HG02623 (cell line): Measurements from ENCODE around the gene LGI4.
"Not testable (repeated sequence)": the region's sequence is repeated elsewhere in the genome, so short reads cannot be mapped to it uniquely, and the experiment has no call there.

ENCODE experiments used
- ATAC-seq: cut with Tn5 transposase; IDR thresholded peaks from one replicate; pipeline ENCODE4 v1.9.1; 2021; ENCODE audit warnings: moderate library complexity; ENCODE audit not compliant: unreplicated experiment

LGI4 gene

DNA sequence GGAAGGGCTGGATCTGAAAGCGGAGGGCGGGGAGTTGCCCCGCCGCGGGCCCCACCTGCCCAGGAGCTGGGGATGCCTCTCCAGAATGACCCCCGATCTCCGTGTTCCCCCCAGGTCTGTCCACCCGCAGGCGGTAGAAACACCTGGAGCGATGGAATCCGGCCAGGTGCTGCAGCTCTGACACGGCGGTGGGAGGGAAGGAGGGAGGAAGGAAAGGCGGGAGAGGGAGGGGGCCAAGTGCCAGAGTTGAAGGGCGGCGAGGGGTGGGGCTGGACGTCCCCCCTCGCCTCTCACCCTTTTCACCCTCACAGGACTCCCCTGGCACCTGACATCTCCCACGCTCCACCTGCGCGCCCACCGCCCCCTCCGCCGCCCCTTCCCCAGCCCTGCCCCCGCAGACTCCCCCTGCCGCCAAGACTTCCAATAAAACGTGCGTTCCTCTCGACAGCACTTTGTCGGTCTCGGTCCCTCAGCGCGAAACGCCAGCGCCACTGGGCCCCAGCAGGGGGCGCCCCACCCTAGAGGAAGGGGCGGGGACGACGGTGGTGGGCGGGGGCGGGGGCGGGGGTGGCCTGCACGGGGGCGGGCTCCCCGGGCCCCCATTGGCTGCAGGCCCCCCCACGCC lies 7.9 kb upstream of the LGI4 start:
- no peak for ATAC-seq

GRCh38 chr19:35141837-35142605 lies 7.2 kb upstream of the LGI4 start:
- no peak for ATAC-seq

GRCh38 chr19:35140962-35141836 lies 6.3 kb upstream of the LGI4 start:
- peak; percentile 46 for ATAC-seq

DNA sequence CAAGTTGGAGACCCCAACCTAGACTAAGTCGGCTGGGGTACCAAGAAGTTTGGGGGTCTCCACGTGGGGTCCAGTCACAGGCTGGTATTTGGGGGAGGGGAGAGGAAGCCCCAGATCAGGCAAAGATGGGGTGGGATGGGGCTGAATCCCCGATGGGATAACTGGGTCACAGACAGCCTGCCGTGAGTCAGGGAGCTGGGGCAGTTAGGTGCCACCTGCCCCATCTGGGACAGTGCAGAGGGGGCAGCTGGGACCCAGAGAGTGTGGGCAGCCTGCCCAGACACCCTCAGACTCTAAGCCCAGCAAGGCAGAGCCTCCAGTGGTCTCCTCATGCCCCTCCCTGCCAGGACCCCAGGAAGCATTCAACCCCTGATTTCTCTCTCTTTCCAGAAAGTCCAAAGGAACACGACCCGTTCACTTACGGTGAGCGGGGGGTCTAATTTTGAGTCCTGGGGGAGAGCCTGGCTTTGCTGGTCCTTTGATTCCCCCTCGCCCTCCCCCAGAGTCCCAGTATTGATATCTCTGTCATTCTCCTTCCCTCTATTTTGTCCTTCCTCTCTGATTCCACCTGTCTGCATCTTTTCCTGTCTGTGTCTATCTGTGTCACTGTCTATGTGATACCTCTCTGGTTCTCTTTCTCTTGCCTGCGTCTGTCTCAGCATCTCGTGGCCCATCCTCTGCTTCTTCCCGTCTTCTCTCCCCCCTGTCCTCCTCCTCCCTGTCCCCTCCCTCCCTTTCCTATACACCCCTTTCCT lies 5.5 kb upstream of the LGI4 start:
- ATAC-seq = no peak

DNA sequence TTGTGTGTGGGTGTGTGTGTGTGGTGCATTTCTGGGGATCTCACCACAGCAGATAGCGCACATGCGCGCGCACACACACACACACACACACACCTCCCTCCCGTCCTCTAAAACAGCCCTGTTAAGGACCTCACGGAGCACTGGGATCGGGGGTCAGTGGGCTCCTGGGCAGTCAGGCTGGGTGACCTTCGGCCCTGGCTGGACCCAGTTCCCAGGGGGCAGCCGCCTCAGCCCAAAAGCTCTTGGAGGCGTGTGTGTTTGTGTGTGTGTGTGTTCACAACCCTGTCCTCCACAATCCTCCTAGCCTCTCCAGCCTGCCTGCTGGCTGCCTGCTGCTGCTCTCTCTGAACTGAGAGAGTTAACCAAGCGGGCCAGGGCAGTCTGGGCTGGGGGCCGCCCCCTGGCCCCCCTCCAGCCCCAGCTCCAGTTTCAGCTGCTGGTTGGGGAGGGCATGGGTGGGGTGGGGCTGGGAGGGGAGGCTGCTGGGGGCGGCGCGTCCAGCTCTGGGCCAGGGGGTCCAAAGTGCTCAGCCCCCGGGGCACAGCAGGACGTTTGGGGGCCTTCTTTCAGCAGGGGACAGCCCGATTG lies 3.5 kb upstream of the LGI4 start, which contains the start of gene FXYD1:
TSS of gene FXYD1 (plus strand) at position 520 of the 588 bp plus-strand sequence. CDS start 1,256 bp downstream, outside the sequence.
- no peak for ATAC-seq

DNA sequence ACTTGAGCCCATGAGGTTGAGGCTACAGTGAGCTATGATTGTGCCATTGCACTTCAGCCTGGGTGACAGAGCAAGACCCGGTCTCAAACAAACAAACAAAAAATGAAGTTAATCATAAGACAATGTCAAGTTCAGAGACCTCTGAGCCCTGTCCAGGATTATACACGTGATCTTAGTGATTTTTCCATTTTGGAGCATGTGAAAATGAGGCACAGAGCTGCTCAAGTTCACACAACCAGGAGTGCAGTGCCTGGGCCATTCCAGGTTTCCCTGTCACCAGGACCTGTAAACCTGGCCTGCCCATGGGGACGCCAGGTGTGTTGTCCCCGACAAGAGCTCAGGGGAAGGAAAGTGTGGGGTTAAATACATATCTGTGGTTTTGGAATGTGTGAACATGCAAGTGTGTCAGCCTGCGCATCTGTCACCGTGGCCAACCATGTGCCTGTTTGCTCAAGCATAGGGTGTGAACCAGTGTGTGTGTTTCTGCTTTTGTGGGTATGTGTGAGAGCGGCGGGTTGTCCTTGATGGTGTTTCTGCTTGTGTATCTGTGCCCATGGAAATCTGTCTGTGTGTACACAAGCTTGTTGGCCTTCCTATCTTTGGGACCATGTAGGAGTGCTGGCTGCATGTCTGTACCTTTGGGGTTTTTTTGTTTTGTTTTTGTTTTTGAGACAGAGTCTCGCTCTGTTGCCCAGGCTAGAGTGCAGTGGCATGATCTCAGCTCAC lies 2.3 kb upstream of the LGI4 start:
- no peak for ATAC-seq

DNA sequence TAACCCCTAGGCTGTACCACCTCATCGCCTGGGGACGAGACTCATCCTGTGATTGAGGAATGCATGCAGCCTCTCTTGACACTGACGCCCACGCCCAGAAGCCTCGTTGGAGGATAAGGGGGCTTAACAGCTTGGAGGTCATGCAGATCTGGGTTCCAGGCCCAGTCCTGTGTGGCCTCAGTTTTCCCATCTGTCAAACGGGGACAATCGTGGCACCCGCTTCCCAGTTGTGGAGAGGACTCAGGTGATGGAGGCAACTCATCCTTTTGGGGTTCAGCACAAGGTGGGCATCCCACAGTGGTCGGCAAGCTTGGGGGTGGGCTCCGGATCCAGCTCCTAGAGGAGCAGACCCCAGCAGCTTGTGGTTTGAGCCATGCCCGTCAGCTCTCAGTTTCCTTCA lies 1.4 kb upstream of the LGI4 start:
- no peak for ATAC-seq

GRCh38 chr19:35135389-35135909 lies 590 bp upstream of the LGI4 start:
- no peak for ATAC-seq

GRCh38 chr19:35133826-35134225 lies 1.0 kb downstream of the LGI4 start:
- no peak for ATAC-seq

DNA sequence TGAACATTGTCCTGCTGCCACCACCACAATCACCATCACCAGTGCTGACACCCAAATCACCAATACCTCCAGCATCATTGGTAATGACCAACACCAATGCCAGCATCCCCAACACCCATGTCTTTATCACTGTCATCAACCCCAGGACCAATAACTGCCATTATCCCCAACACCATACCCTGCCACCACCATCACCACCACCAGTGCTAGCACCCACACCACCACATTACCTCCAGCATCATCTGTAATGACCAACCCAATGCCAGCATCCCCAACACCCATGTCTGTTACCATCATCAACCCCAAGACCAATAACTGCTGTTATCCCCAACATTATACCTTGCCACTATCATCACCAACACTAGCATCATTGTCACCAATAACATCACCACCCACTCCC lies 2.6 kb downstream of the LGI4 start:
- ATAC-seq = no peak

DNA sequence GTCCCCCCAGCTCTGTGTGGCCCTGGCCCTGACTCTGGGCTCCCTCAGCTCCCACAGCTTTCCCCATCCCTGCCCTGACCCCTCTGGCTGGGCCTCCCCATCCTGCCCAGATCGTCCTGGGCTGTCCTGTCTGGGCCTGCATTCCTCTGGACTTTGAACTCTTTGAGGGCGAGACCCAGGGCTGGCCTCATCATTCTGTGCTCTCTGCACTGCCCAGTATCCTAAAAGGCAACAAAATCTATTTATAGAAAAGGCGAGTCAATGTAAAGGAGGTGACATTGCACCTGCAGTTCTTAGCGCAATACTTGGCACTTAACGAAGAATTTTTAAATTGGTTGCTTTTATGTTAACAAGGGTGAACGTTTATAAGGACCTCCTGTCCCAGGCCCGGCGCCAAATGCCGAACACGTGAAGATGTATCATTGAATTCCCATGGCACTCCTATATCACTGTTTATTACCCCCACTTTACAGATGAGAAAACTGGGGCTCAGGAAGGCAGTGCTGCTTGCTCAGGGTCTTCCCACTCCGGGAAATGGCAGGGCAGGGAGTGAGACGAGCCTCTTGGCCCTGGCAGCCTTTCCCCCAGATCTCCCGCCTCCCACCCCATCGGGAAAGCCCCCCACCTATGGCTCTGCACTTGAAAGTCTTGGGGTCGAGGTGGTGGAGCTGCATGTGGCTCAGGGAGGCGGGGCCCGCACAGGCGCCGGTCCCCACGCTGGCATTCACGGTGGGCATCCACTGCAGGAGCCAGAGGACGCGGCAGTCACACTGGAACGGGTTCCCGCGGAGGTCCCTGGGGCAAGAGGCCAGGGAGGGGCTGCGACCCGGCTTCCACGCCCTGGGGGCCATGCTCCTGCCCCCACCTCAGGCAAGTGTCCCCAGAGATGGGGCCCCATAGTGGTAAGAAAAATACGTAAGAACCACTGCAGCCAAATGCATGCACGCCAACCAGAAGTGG lies 3.8 kb downstream of the LGI4 start:
- no peak for ATAC-seq

DNA sequence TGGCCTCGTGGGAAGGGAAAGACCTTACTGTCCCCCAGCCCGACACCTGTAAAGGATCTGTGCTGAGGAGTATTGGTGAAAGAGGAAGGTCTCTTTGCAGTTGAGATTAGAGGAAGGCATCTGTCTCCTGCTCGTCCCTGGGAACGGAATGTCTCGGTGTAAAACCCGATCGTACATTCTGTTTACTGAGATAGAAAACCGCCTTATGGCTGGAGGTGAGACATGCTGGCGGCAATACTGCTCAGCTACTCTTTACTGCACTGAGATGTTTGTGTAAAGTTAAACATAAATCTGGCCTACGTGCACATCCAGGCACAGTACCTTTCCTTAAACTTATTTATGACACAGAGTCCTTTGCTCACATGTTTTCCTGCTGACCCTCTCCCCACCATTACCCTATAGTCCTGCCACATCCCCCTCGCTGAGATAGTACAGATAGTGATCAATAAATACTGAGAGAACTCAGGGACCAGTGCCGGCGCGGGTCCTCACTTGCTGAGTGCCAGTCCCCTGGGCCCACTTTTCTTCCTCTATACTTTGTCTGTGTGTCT lies 5.1 kb downstream of the LGI4 start:
- not testable (repeated sequence) for ATAC-seq

- ATAC-seq = no peak
Observed at GRCh38 chr19:35128398-35129057, 6.3 kb downstream of the LGI4 start.

- ATAC-seq = no peak
Observed at GRCh38 chr19:35127871-35128270, 7.0 kb downstream of the LGI4 start.

- ATAC-seq = no peak
Observed at GRCh38 chr19:35126624-35126959, 8.3 kb downstream of the LGI4 start.

DNA sequence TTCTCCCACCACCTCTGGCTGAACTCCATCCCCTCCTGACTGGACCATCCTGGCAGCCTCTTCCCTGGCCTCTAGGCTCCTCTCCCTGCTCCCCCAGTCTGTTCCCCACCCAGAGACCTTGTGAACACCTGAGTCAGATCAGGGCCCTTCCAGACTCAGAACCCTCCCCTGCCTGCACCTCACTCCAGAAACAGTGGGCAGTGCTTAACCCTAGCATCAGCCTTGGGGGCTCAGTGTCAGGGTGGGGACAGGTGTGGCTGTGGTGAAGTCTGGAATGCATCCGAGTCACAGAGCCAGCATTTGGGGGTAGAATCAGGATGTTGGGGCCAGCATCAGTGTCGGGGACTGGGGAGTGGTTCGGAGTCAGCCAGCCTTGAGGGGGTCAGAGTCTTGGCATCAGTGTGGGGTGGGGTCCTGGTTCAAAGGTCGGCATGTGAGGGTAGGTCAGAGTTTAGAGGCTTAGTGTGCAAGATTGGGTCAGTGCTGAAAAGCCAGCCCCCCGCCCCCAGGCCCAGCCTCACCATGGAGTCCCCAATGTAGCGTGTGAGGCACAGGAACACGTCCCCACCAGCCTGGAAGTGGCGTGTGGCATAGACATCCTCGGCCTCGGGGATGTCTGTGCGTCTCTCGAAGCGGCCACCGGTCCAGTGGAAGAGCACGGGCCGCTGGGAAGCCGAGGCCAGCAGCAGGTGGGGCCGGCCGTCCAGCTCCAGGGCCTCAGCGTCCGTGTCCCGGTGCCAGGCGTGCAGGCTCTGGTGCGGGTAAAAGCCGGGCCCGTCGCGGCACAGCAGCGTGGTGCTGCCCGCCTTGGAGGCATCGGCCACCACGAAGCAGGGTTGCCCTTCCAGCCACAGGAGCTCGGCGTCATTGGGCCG lies 8.9 kb downstream of the LGI4 start:
- ATAC-seq = no peak

DNA sequence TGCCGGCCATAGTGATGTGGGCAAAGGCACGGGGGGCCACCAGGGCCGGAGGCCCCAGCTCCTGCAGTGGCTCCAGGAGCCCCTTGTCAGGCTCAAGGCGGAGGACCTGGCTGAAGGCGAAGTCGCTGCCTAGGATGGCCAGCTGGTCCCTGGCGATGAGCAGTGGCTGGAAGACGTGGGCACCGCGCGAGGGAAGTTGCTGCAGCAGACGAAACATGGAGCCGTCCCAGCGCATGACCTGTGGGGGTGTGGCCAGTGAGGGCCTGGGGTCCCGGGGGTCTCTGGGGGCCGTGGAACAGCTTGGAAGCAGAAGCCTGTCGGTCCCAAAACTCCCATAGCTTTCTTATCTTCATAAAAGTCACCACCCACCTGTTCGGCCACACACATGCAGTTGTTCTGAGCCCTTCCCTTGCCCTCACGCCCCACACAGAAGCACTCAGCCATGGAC lies 9.6 kb downstream of the LGI4 start:
- ATAC-seq = no peak
